ENCODE measurements around the gene GLA. TPM values are rescaled to one million over a fixed set of nuclear protein-coding genes. Genes with fewer than 3 reads are reported as not detected.

The GLA gene
- total and polyA plus RNA-seq, 9 of the 15 experiments (the other 6 are each of a cell fraction or from before 2014, with no cell fraction given), result 41.7 to 146 (median 73.8) TPM

GRCh38 chrX:101394372-101394771 is 13.4 kb downstream of the GLA start:
- no peak overlapping the region for H3K4me2 ChIP-seq (ENCODE audit: insufficient read depth, low read length)
- ATAC-seq (no peak), DNase-seq (ENCODE audit: extremely low read depth in 1 of 4, low spot score in 3 of 4) (no peak), FAIRE-seq (no peak)
- intact Hi-C loops (cut with micrococcal nuclease) (no loop called here), in situ Hi-C loops (cut with MboI) (no loop called here)
- no TSS peak for BruUV-seq (replicated peaks)
- H3K79me2 ChIP-seq (ENCODE audit: control insufficient read depth, insufficient read depth, low read length), result peaks cover 47% of the 10 kb centered on the region
- H3K27ac ChIP-seq (ENCODE audit: extremely low read depth, low read depth, low read length), result no peak overlapping the region
- H3K9ac ChIP-seq (ENCODE audit: insufficient read depth in 1 of 2, low read depth in 2 of 2, low read length in 2 of 2), result no peak overlapping the region
- ChIA-PET CTCF (ENCODE audit: low intra/inter-chr PET ratio) (no interaction called here), POLR2A (interaction anchor here (1.8 kb wide), 1 partner anchor 9 kb away, joined by 6 read pairs; no protein-coding TSS in a partner anchor)
- no peaks in the 10 kb centered on the region for H3K9me1 ChIP-seq (ENCODE audit: control insufficient read depth, insufficient read depth, low read length)
- peaks cover 5% of the 10 kb centered on the region; the same call in 1 of the 2 replicates for H4K20me1 ChIP-seq (replicated peaks; ENCODE audit: control insufficient read depth, insufficient read depth, low read length)
- H3K4me3 ChIP-seq, result no peak overlapping the region
- TF ChIP-seq CBX2 (IDR thresholded peaks at IDR 0.05; ENCODE audit: insufficient read depth, low read length, poor library complexity, severe bottlenecking) (no peak), RBFOX2 (IDR thresholded peaks at IDR 0.05; ENCODE audit: low read depth, low read length) (0 out of 2 replicates have a peak, but pooled peaks have one; percentile 15), ZNF609 (CRISPR knock-in tag; IDR thresholded peaks at IDR 0.05; ENCODE audit: borderline replicate concordance) (no peak), NFIC (IDR thresholded peaks at IDR 0.05) (no peak)
- H3K9me3 ChIP-seq (replicated peaks; ENCODE audit: control insufficient read depth, insufficient read depth, low read depth, low read length), result no peaks in the 10 kb centered on the region
- peaks cover 0 to 7% of the 10 kb centered on the region in 2 experiments; a peak in 3 of 5 replicates for H3K4me1 ChIP-seq (replicated peaks in 1 of 2; ENCODE audit: control insufficient read depth in 2 of 2, insufficient read depth in 2 of 2, low read length in 2 of 2)
- H3K36me3 ChIP-seq (ENCODE audit: control insufficient read depth, insufficient read depth, low read length), result peaks cover 58% of the 10 kb centered on the region
- H2AFZ ChIP-seq (ENCODE audit: low read depth, low read length), result no peak overlapping the region
- no peaks in the 10 kb centered on the region for H3K27me3 ChIP-seq (ENCODE audit: control insufficient read depth in 2 of 2, insufficient read depth in 2 of 2, low read length in 2 of 2)

Data from K562 (cell line).